GM12878 (cell line): ENCODE results near the gene PDGFA. TPM values are rescaled to one million over a fixed set of nuclear protein-coding genes. Genes with fewer than 3 reads are reported as not detected.

ENCODE experiments used
- ATAC-seq: fragments of 200-7000 bp; cut with Tn5 transposase; 3 replicates; pipeline ENCODE4 v1.9.1; 2020; ENCODE audit warnings: mild to moderate bottlenecking, moderate library complexity
- BruUV-seq: library from RNA; stranded (reverse); fragments of 400-500 nt; replicated peaks from 2 replicates; lab custom pipeline; 2021; lab: Mats Ljungman, UMichigan
- CTCF ChIA-PET: fragments of 300-600 bp; sonication (Branson Sonifier 250); formaldehyde crosslinking; extraction: SDS; loops from one replicate; lab custom pipeline; 2021; ENCODE audit warnings: inconsistent platforms; lab: Yijun Ruan, JAX
- POLR2A ChIA-PET: fragments of 350-600 bp; formaldehyde crosslinking; extraction: SDS; loops from one replicate; lab custom pipeline; 2021; ENCODE audit warnings: inconsistent platforms; lab: Charles Lee
- RAD21 ChIA-PET: fragments of 300-600 bp; sonication (Branson Sonifier 250); formaldehyde crosslinking; loops from one replicate; lab custom pipeline; 2023; ENCODE audit warnings: antibody characterized with exemption; ENCODE audit not compliant: unreplicated experiment; lab: Charles Lee
- SMC1A ChIA-PET: fragments of 300-600 bp; sonication (Branson Sonifier 250); formaldehyde crosslinking; loops from one replicate; lab custom pipeline; 2023; ENCODE audit not compliant: unreplicated experiment, uncharacterized antibody; lab: Charles Lee
- DNase-seq: peaks from one replicate; pipeline ENCODE4 v3.0.0-alpha.2; 2011; ENCODE audit warnings: low read depth, low spot score
- FAIRE-seq: peaks from 3 replicates; lab custom pipeline; 2011; peaks lifted over from hg19 to GRCh38; lab: Jason Lieb, UNC
- H2AFZ ChIP-seq: 2 replicates; pipeline ENCODE4 v1.6.0; 2011; ENCODE audit warnings: low read depth, low read length, control low read depth; ENCODE audit not compliant: control insufficient read depth
- H3K27ac ChIP-seq: 2 replicates; pipeline ENCODE4 v1.5.1; 2011; ENCODE audit warnings: control low read depth; ENCODE audit not compliant: control insufficient read depth, insufficient read depth
- H3K27me3 ChIP-seq, 2 experiments: replicated peaks in 1 of 2; 2 replicates each; pipeline versions ENCODE4 v1.6.0 to v1.6.1; 2011; ENCODE audit warnings: low read length in 1 of 2; ENCODE audit not compliant: control insufficient read depth in 2 of 2, insufficient read depth in 2 of 2
- H3K36me3 ChIP-seq, 2 experiments: 2 replicates each; pipeline ENCODE4 v1.5.1; 2011; ENCODE audit warnings: low read length in 1 of 2; ENCODE audit not compliant: control insufficient read depth in 2 of 2, insufficient read depth in 2 of 2
- H3K4me1 ChIP-seq: 2 replicates; pipeline ENCODE4 v1.6.1; 2011; ENCODE audit warnings: mild to moderate bottlenecking, low read length, moderate library complexity, mixed read lengths; ENCODE audit not compliant: control insufficient read depth, insufficient read depth
- H3K4me2 ChIP-seq: 2 replicates; pipeline ENCODE4 v1.6.0; 2011; ENCODE audit warnings: control low read depth; ENCODE audit not compliant: control insufficient read depth, insufficient read depth
- H3K4me3 ChIP-seq: fragments of 200-600 bp; sonication (generic); 2 replicates; pipeline ENCODE4 v1.5.1; 2016
- H3K79me2 ChIP-seq: 2 replicates; pipeline ENCODE4 v1.6.0; 2011; ENCODE audit warnings: low read length; ENCODE audit not compliant: control insufficient read depth, insufficient read depth
- H3K9ac ChIP-seq: 2 replicates; pipeline ENCODE4 v1.8.0; 2011; ENCODE audit warnings: low read length, control low read depth, mixed read lengths; ENCODE audit not compliant: control insufficient read depth, insufficient read depth
- H3K9me3 ChIP-seq: replicated peaks from 3 replicates; pipeline ENCODE4 v1.5.1; 2011; ENCODE audit warnings: mild to moderate bottlenecking, low read length; ENCODE audit not compliant: control insufficient read depth, insufficient read depth
- H4K20me1 ChIP-seq: 2 replicates; pipeline ENCODE4 v1.6.0; 2011; ENCODE audit not compliant: control insufficient read depth, insufficient read depth
- BMI1 ChIP-seq: fragments of 450-650 bp; IDR thresholded peaks from 2 replicates; pipeline ENCODE4 v1.6.1; 2016; ENCODE audit warnings: mild to moderate bottlenecking, moderate library complexity, borderline replicate concordance
- CEBPB ChIP-seq, 2 experiments: fragments of 150-350 bp in 1 of 2; IDR thresholded peaks; 2 replicates each; pipeline ENCODE4 v1.6.1; 2012 to 2014; ENCODE audit warnings: low read depth in 2 of 2, low read length in 2 of 2, borderline replicate concordance in 1 of 2, inconsistent platforms in 1 of 2
- CHD2 ChIP-seq: IDR thresholded peaks from 2 replicates; pipeline ENCODE4 v1.6.1; 2011; ENCODE audit warnings: low read depth, low read length, improper control_type of control experiment, borderline replicate concordance
- CREB1 ChIP-seq: IDR thresholded peaks from 2 replicates; pipeline ENCODE4 v1.6.1; 2012; ENCODE audit warnings: low read depth, mild to moderate bottlenecking, inconsistent platforms
- HDAC6 ChIP-seq: fragments of 200-600 bp; sonication (generic); IDR thresholded peaks from one replicate; pipeline ENCODE4 v1.8.0; 2017; ENCODE audit warnings: antibody characterized with exemption; ENCODE audit not compliant: unreplicated experiment
- POLR2A ChIP-seq: IDR thresholded peaks from 2 replicates; pipeline ENCODE4 v1.6.1; 2011; ENCODE audit warnings: low read depth, mild to moderate bottlenecking, low read length
- POLR2AphosphoS2 ChIP-seq: IDR thresholded peaks from 2 replicates; pipeline ENCODE4 v1.6.1; 2011; ENCODE audit warnings: low read depth, mild to moderate bottlenecking, low read length, improper control_type of control experiment, moderate library complexity
- POLR2AphosphoS5 ChIP-seq: IDR thresholded peaks from 2 replicates; pipeline ENCODE4 v1.6.1; 2011; ENCODE audit warnings: mild to moderate bottlenecking, low read length, inconsistent platforms
- POU2F2 ChIP-seq: IDR thresholded peaks from 3 replicates; pipeline ENCODE4 v1.6.1; 2011; ENCODE audit warnings: low read depth, mild to moderate bottlenecking, low read length, borderline replicate concordance
- RFX5 ChIP-seq: IDR thresholded peaks from 2 replicates; pipeline ENCODE4 v1.6.1; 2011; ENCODE audit warnings: low read depth, low read length, improper control_type of control experiment
- SREBF1 ChIP-seq: IDR thresholded peaks from 2 replicates; pipeline ENCODE4 v1.6.1; 2012; ENCODE audit warnings: mild to moderate bottlenecking, low read length
- SUPT20H ChIP-seq: IDR thresholded peaks from 2 replicates; pipeline ENCODE4 v1.6.1; 2011; ENCODE audit warnings: low read depth, mild to moderate bottlenecking, low read length, moderate library complexity, borderline replicate concordance; ENCODE audit not compliant: control insufficient read depth
- TBL1XR1 ChIP-seq: IDR thresholded peaks from 2 replicates; pipeline ENCODE4 v1.6.1; 2012; ENCODE audit warnings: low read depth, low read length, improper control_type of control experiment
- TCF12 ChIP-seq: IDR thresholded peaks from 2 replicates; pipeline ENCODE4 v1.6.1; 2011; ENCODE audit warnings: low read depth, mild to moderate bottlenecking, low read length
- YBX1 ChIP-seq: fragments of 450-650 bp; IDR thresholded peaks from 2 replicates; pipeline ENCODE4 v1.6.1; 2016; ENCODE audit warnings: antibody characterized with exemption
- ZNF217 ChIP-seq: fragments of 450-650 bp; IDR thresholded peaks from 2 replicates; pipeline ENCODE4 v1.6.1; 2017; ENCODE audit warnings: antibody characterized with exemption, mild to moderate bottlenecking
- WGBS: methylation state at CpG from one replicate; pipeline ENCODE4 v1.1.6; 2016; ENCODE audit warnings: low lambda C conversion rate; ENCODE audit not compliant: insufficient replicate concordance, insufficient coverage; ENCODE audit errors: missing lambda C conversion rate; 5-methylcytosine and 5-hydroxymethylcytosine counted together
- in situ Hi-C: fragments of 300-500 bp; cut with MboI; formaldehyde crosslinking; loops from 9 replicates; pipeline ENCODE4 v1.14.3; 2018; ENCODE audit warnings: mixed read lengths
- intact Hi-C: fragments of 100-400 bp; cut with micrococcal nuclease; formaldehyde crosslinking; loops from one replicate; pipeline ENCODE4 v1.14.2; 2022; ENCODE audit not compliant: unreplicated experiment
- polyA plus RNA-seq, 11 experiments: library from polyadenylated mRNA; depleted of rRNA in 4 of 11; unstranded in 6 of 11; stranded (reverse) in 5 of 11; fragments of >200 nt; fragmentation: Nextera tagmentation in 4 of 11; fragmentation: Illumina TruSeq in 1 of 11; extraction: Ambion mirVana in 4 of 11; extraction: Trizol in 1 of 11; gene quantifications; 1 replicate in 1 of 11; 2 replicates in 10 of 11; pipeline versions ENCODE4 v1.2.1 to v1.2.3, GENCODE V29; 2011 to 2016; ENCODE audit warnings: inconsistent platforms in 2 of 11, missing spikeins in 2 of 11, low read depth in 1 of 11
- total RNA-seq, 4 experiments: library from RNA; depleted of rRNA in 3 of 4; stranded (reverse); fragments of >200 nt in 3 of 4; fragmentation: Illumina TruSeq in 1 of 4; extraction: Trizol in 1 of 4; gene quantifications; 2 replicates each; pipeline versions ENCODE4 v1.2.1 to v1.2.3, GENCODE V29; 2013 to 2021
- TF ChIP-seq, protein P1 (sequence below): fragments of 450-650 bp; IDR thresholded peaks from 2 replicates; pipeline ENCODE4 v1.6.1; 2018; ENCODE audit warnings: mild to moderate bottlenecking, low read depth, moderate library complexity; ENCODE audit not compliant: partially characterized antibody
- TF ChIP-seq, protein P2 (sequence below): fragments of 450-650 bp; IDR thresholded peaks from 2 replicates; pipeline ENCODE4 v1.6.1; 2017; ENCODE audit warnings: mild to moderate bottlenecking, low read depth, inconsistent platforms; ENCODE audit not compliant: poor library complexity, severe bottlenecking

PDGFA gene
- total and polyA plus RNA-seq, 10 of the 15 experiments (the other 5 are each of a cell fraction or from before 2014, with no cell fraction given) = 2.5 to 10.0 (median 5.6) TPM

DNA sequence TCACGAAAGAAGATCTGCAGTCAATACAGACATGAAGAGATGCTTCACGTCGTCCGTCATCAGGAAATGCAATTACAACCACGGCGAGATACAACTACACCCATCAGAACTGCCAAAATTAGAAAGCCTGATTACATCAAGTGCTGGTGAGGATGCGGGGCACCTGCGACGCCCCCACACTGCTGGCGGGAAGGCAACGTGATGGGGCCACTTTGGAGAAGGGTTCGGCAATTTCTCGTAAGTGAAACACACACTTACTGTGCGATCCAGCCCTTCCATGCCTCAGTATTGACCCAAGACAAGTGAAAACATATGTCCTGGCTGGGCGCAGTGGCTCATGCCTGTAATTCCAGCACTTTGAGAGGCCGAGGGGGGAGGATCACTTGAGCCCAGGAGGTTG, 25.8 kb upstream of the PDGFA start:
- no peak for TF ChIP-seq CEBPB (IDR thresholded peaks at IDR 0.05; ENCODE audit: borderline replicate concordance in 1 of 2, low read depth in 2 of 2, low read length in 2 of 2)
- TF ChIP-seq CREB1 = no peak
- no peak for TF ChIP-seq POLR2AphosphoS5
- no peak for TF ChIP-seq YBX1
- no peak for TF ChIP-seq SREBF1
- no peak for TF ChIP-seq CHD2
- no peak for TF ChIP-seq RFX5
- TF ChIP-seq BMI1 = no peak
- TF ChIP-seq, protein P1, sequence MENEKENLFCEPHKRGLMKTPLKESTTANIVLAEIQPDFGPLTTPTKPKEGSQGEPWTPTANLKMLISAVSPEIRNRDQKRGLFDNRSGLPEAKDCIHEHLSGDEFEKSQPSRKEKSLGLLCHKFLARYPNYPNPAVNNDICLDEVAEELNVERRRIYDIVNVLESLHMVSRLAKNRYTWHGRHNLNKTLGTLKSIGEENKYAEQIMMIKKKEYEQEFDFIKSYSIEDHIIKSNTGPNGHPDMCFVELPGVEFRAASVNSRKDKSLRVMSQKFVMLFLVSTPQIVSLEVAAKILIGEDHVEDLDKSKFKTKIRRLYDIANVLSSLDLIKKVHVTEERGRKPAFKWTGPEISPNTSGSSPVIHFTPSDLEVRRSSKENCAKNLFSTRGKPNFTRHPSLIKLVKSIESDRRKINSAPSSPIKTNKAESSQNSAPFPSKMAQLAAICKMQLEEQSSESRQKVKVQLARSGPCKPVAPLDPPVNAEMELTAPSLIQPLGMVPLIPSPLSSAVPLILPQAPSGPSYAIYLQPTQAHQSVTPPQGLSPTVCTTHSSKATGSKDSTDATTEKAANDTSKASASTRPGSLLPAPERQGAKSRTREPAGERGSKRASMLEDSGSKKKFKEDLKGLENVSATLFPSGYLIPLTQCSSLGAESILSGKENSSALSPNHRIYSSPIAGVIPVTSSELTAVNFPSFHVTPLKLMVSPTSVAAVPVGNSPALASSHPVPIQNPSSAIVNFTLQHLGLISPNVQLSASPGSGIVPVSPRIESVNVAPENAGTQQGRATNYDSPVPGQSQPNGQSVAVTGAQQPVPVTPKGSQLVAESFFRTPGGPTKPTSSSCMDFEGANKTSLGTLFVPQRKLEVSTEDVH = no peak
- TF ChIP-seq, protein P2, sequence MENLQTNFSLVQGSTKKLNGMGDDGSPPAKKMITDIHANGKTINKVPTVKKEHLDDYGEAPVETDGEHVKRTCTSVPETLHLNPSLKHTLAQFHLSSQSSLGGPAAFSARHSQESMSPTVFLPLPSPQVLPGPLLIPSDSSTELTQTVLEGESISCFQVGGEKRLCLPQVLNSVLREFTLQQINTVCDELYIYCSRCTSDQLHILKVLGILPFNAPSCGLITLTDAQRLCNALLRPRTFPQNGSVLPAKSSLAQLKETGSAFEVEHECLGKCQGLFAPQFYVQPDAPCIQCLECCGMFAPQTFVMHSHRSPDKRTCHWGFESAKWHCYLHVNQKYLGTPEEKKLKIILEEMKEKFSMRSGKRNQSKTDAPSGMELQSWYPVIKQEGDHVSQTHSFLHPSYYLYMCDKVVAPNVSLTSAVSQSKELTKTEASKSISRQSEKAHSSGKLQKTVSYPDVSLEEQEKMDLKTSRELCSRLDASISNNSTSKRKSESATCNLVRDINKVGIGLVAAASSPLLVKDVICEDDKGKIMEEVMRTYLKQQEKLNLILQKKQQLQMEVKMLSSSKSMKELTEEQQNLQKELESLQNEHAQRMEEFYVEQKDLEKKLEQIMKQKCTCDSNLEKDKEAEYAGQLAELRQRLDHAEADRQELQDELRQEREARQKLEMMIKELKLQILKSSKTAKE = no peak
- TF ChIP-seq POLR2A = no peak
- TF ChIP-seq TBL1XR1 = no peak
- TF ChIP-seq SUPT20H = no peak
- TF ChIP-seq POU2F2 = no peak
- no peak for TF ChIP-seq TCF12
- TF ChIP-seq ZNF217 = no peak
- TF ChIP-seq POLR2AphosphoS2 = no peak
- no peak for TF ChIP-seq HDAC6
- TF ChIP-seq, all 136 proteins: peak for 0
- no TSS peak for BruUV-seq
- H3K79me2 ChIP-seq = no peaks in the 10 kb centered on the region
- POLR2A ChIA-PET = no interaction called here
- DNase-seq (no peak), FAIRE-seq (no peak), ATAC-seq (no peak)
- no peak overlapping the region for H2AFZ ChIP-seq
- intact Hi-C loops (no loop called here), in situ Hi-C loops (no loop called here)
- SMC1A ChIA-PET = interaction anchor here (0.9 kb wide), 1 partner anchor 196 kb away, joined by 3 read pairs; no protein-coding TSS in a partner anchor
- H3K9me3 ChIP-seq = no peaks in the 10 kb centered on the region
- H3K27ac ChIP-seq = no peak overlapping the region
- H3K36me3 ChIP-seq = no peaks in the 10 kb centered on the region
- H4K20me1 ChIP-seq = no peaks in the 10 kb centered on the region
- H3K4me3 ChIP-seq = no peak overlapping the region
- no peaks in the 10 kb centered on the region for H3K27me3 ChIP-seq
- H3K4me2 ChIP-seq = no peak overlapping the region
- no peak overlapping the region for H3K9ac ChIP-seq
- CTCF ChIA-PET = no interaction called here
- 81% methylated on average over 16 of the region's 16 CpGs for WGBS
- RAD21 ChIA-PET = no interaction called here
- H3K4me1 ChIP-seq = no peaks in the 10 kb centered on the region; the same call in 1 of the 2 replicates
